VCaP (cell line): ENCODE measurements around the gene ZNF217.

ENCODE experiments used
- H3K27ac ChIP-seq: fragments of 450-650 bp; 2 replicates; pipeline ENCODE4 v1.5.1; 2017
- CTCF ChIP-seq: fragments of 450-650 bp; conservative IDR thresholded peaks from 2 replicates; pipeline ENCODE4 v1.5.1; 2017; ENCODE audit warnings: mild to moderate bottlenecking, moderate library complexity

ZNF217 gene

DNA sequence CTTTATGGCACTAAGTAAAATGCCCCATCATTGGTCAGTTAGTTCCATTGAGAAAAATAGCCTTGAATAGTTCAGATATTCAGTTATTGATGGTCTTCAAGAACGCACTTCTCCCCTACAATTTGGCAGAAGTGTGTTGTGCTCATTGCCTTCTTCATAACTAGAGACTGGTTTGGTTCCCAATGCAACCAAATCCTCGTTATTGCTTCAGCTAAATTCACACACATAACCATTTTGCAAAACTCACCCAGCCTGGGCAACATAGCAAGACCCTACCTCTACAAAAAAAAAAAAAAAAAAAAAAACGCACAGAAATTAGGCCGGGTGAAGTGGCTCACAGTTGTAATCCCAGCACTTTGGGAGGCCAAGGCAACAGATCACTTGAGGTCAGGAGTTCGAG lies 32.1 kb downstream of the ZNF217 start:
- no peak overlapping the region for H3K27ac ChIP-seq
- TF ChIP-seq CTCF = no peak

DNA sequence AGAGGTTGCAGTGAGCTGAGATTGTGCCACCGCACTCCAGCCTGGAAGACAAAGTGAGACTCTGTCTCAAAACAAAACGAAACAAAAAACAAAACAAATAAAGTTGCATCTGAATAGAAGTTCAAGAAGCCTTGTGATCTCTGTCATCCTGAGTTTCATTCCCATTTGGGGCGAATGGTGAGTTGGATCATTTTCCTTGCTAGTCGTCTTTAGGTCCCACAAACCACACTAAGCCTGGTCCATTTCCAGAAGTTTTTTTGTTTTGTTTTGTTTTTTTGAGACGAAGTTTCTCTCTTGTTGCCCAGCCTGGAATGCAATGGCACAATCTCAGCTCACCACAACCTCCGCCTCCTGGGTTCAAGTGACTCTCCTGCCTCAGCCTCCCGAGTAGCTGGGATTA lies 33.8 kb downstream of the ZNF217 start:
- H3K27ac ChIP-seq = no peak overlapping the region
- no peak for TF ChIP-seq CTCF

GRCh38 chr20:53557130-53557529 lies 36.5 kb downstream of the ZNF217 start:
- TF ChIP-seq CTCF = no peak
- no peak overlapping the region for H3K27ac ChIP-seq

GRCh38 chr20:53556267-53556897 lies 37.3 kb downstream of the ZNF217 start:
- no peak overlapping the region for H3K27ac ChIP-seq
- no peak for TF ChIP-seq CTCF

DNA sequence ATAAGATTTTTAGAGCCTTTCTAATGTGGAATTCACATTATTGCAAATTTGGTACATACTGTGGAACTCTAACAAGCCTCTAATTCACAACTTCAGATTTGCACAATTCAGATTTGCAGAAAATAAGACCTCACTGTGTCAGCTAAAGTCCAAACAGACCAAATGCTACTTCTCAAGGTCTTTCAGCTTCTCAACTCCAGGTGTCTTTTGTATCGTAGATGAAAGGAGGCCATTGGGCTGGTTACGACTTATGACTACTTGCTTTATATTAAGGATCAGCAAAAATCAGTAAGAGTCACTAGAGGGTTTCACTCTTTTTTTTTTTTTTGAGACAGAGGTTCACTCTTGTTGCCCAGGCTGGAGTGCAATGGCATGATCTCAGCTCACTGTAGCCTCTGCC lies 37.8 kb downstream of the ZNF217 start:
- TF ChIP-seq CTCF = no peak
- H3K27ac ChIP-seq = no peak overlapping the region

- H3K27ac ChIP-seq = no peak overlapping the region
- TF ChIP-seq CTCF = no peak
These were observed 38.6 kb downstream of the ZNF217 start for GRCh38 chr20:53555081-53555480.

- H3K27ac ChIP-seq = peak overlapping the region; percentile 20; the same call in 1 of the 2 replicates
These were observed 41.1 kb downstream of the ZNF217 start for GRCh38 chr20:53552572-53552893.

DNA sequence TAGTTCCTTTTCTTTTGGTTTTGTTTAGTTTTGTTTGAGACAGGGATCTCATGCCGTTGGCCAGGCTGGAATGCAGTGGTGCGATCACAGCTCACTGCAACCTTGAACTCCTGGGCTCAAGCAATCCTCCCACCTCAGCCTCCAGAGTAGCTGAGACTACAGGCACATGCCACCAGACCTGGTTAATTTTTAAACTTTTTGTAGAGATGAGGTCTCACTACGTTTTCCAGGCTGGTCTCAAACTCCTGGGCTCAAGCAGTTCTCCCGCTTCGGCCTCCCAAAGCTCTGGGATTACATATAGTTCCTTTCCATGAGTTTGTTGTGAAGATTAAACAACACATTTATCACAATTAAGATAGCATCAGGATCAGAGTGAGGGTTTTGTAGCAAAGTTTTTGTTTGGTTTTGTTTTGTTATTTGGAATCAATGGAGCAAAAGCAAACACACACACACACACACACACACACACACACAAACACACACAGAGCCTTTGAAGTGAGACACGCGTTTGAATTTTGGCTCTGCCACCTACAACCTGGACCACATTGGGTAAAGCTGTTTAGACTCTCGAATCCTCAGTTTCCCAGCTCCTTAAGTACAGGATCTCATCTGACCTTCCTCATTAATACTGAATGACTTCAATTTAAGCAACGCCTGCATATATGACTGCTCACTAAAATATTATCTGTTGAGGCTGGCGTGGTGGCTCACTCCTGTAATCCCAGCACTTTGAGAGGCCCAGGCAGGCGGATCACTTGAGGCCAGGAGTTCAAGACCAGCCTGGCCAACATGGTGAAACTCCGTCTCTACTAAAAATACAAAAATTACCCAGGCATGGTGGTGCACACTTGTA lies 41.7 kb downstream of the ZNF217 start:
- H3K27ac ChIP-seq = peak overlapping the region; percentile 20; the same call in 1 of the 2 replicates
